SU-DHL-6 (cell line): Measurements from ENCODE around the gene RCE1.

Source experiments
- EZH2phosphoT487 ChIP-seq: fragments of 200-600 bp; sonication (generic), shearing (Covaris generic); conservative IDR thresholded peaks from 2 replicates; pipeline ENCODE4 v1.6.1; 2018; ENCODE audit warnings: mild to moderate bottlenecking, antibody characterized with exemption, low read length, moderate library complexity, mixed read lengths
- TF ChIP-seq, protein P1 (sequence below): fragments of 200-600 bp; sonication (generic); IDR thresholded peaks from one replicate; pipeline ENCODE4 v1.5.1; 2017; ENCODE audit warnings: antibody characterized with exemption, mild to moderate bottlenecking, low read length, moderate library complexity; ENCODE audit not compliant: insufficient read depth, poor library complexity, severe bottlenecking

DNA sequence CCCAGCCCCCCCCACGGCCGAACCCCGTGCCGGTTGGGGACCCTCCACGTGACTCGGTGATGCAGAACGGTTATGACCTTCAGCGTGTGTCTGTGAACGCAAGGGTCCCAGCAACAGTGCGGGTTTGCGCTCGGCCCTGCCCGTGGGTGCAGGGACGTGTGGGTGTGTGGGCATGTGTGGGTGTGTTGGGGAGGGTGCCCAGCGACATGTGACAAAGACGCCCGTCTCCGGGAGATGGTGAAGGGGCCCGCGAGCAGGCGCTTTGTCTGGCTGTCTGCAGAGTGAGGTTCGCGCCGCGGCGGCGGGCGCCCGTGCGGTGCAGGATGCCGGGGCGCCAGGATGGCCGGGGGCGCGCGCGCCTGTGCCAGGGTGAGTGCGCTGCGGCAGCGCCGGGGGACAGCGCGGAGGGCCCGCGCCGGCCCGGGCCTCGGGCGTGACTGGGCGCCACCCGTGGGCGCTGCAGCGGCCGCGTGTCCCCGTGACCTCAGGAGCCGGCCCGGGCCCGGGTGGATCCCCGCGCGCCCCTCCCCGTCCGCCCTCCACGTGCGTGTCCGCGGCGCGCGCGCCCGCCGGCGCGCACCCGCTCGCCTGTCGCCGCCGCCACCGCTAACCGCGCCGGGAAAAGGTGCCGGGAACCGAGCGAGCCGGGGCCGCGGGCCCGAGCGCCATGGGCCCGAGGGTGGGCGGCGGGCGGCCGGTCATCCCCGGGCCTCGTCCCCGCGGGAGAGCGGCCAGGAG, 13.4 kb downstream of the RCE1 start, which contains the start of gene LRFN4:
- TF ChIP-seq, protein P1, sequence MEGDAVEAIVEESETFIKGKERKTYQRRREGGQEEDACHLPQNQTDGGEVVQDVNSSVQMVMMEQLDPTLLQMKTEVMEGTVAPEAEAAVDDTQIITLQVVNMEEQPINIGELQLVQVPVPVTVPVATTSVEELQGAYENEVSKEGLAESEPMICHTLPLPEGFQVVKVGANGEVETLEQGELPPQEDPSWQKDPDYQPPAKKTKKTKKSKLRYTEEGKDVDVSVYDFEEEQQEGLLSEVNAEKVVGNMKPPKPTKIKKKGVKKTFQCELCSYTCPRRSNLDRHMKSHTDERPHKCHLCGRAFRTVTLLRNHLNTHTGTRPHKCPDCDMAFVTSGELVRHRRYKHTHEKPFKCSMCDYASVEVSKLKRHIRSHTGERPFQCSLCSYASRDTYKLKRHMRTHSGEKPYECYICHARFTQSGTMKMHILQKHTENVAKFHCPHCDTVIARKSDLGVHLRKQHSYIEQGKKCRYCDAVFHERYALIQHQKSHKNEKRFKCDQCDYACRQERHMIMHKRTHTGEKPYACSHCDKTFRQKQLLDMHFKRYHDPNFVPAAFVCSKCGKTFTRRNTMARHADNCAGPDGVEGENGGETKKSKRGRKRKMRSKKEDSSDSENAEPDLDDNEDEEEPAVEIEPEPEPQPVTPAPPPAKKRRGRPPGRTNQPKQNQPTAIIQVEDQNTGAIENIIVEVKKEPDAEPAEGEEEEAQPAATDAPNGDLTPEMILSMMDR = no peak
- TF ChIP-seq EZH2phosphoT487 = no peak
